ENCODE results near the gene TCF7L2.

DNA sequence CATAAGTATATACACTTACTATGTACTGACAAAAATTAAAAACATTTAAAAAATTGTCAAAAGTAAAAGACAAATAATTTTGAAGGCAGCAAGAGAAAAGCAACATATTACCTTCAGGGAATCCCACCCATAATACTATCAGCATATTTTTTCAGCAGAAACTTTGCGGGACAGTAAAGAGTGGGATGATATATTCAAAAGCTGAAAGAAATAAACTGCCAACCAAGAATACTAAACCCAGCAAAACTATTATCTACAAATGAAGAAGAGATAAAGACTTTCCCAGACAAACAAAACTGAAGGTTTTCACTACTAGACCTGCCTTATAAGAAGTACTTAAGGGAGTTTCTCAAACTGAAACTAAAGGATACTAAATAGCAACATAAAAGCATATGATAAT lies 257.9 kb downstream of the TCF7L2 start:
- TF ChIP-seq, protein P1, sequence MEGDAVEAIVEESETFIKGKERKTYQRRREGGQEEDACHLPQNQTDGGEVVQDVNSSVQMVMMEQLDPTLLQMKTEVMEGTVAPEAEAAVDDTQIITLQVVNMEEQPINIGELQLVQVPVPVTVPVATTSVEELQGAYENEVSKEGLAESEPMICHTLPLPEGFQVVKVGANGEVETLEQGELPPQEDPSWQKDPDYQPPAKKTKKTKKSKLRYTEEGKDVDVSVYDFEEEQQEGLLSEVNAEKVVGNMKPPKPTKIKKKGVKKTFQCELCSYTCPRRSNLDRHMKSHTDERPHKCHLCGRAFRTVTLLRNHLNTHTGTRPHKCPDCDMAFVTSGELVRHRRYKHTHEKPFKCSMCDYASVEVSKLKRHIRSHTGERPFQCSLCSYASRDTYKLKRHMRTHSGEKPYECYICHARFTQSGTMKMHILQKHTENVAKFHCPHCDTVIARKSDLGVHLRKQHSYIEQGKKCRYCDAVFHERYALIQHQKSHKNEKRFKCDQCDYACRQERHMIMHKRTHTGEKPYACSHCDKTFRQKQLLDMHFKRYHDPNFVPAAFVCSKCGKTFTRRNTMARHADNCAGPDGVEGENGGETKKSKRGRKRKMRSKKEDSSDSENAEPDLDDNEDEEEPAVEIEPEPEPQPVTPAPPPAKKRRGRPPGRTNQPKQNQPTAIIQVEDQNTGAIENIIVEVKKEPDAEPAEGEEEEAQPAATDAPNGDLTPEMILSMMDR (IDR thresholded peaks at IDR 0.05), result no peak
- no peak for TF ChIP-seq POLR2A (IDR thresholded peaks at IDR 0.05)
